GM18870 (cell line): ENCODE data around the gene ADAMTSL4.
"Not testable (repeated sequence)": the region's sequence is repeated elsewhere in the genome, so short reads cannot be mapped to it uniquely, and the experiment has no call there.

Experiments used
- ATAC-seq: cut with Tn5 transposase; IDR thresholded peaks from one replicate; pipeline ENCODE4 v1.9.1; 2021; ENCODE audit warnings: moderate library complexity; ENCODE audit not compliant: unreplicated experiment

ADAMTSL4 gene

DNA sequence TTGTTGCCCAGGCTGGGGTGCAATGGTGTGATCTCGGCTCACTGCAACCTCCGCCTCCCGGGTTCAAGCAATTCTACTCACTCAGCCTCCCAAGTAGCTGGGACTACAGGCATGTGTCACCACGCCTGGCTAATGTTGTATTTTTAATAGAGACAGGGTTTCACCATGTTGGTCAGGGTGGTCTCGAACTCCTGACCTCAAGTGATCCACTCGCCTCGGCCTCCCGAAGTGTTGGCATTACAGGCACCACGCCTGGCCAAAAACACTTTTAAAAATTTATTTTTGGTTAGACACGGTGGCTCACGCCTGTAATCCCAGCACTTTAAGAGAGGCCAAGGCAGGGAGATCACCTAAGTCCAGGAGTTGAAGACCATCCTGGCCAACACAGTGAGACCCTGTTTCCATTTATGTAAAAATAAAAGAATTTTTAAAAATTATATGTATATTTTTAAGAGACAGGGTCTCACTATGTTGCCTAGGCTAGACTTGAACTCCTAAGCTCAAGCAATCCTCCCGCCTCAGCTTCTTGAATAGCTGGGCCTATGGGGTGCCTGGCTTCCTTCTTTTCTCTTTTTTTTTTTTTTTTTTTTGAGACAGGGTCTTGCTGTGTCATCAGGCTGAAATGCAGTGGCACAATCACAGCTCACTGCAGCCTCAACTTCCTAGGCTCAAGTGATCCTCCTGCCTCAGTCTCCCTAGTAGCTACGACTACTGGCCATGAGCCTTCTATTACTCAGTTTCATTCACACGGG is 16.2 kb downstream of the ADAMTSL4 start:
- ATAC-seq: not testable (repeated sequence)

- ATAC-seq: no peak
These were observed 17.6 kb downstream of the ADAMTSL4 start for GRCh38 chr1:150566589-150567340.

DNA sequence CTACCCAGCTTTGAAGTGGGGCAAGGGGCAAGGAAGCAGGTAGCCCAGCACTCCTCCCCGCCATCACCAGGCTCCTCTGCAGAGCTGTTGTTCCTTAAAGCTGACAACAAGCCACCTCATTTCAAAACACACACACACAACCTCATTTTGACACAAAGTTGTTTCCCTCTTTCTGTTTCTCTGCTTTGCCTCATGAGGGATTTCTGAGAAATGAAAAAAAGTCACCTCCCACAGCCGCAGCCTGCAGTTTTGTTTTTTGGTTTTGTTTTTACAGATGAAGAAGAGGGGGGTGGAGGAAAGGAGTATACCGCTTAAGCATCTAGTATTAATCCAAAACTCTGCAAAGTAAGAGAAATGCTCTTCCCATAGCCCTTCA is 18.1 kb downstream of the ADAMTSL4 start:
- no peak for ATAC-seq

DNA sequence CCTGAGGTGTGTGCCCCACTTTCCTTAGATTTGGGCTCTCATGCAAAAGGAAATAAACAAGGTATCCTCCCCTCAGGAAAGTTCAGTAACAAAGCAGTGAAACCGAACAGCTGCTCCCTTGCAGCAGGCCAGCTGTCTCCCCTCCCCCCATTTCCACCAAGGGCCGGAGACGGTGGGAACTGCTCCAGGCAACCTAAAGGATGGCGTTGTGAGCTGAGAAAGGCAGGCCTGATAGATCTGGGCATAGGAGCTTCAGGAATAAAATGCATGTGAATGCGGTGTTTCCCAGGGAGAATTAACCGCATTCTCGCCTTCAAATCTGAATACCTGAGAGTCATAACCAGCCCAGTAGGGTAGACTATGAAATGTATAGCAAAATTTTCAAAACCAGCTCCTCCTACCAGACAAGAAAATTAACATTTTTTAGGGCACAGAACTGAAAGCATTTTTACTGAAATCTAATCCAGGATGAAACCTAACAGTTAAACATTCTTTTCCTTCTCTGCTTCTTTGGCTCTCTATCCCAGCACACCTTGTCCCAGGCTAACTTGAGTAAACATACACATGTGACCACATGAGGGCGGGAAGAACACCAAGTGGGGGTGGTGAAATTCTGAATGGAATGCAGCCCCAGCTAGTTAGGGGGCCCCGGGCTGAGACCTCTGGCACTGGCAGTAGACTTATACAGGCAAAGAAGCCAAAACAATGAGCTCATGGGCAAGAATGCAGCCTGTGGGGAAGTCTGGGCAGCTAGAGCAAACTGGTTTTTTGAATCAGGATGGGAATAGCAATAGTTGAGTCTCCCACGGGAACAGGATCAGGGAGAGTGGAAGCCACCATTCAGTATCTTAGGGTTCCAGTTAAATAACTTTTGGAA is 18.7 kb downstream of the ADAMTSL4 start:
- no peak for ATAC-seq

DNA sequence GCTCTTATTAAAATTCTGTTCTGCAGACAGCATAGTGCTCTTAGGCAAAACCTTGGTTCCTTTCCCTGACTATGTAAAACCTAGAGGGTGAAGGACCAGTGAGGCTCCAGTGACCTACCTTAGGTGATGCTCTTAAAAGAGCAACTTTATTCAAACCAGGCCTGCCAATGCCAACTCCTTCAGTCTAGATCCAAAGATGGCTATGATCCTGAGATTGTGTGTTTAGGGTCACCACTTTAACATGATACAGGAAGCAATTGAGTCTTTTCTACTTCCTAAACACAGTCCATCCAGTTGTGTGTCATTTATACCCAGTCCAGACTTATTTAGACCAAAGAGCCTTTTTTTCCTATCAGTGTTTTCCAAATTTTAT is 19.4 kb downstream of the ADAMTSL4 start:
- no peak for ATAC-seq

GRCh38 chr1:150572918-150573647 is 23.9 kb downstream of the ADAMTSL4 start:
- no peak for ATAC-seq

DNA sequence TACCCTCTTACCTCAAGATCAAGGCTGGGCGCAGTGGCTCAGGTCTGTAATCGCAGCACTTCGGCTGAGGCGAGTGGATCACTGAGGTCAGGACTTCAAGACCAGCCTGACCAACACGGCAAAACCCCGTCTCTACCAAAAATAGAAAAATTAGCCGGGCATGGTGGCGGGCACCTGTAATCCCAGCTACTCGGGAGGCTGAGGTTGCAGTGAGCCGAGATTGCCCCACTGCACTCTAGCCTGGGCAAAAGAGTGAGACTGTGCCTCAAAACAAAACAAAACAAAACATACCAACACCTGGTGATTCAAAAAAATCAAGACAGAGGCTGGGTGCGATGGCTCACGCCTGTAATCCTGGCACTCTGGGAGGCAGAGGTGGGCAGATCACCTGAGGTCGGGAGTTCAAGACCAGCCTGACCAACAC is 24.5 kb downstream of the ADAMTSL4 start:
- ATAC-seq: not testable (repeated sequence)

DNA sequence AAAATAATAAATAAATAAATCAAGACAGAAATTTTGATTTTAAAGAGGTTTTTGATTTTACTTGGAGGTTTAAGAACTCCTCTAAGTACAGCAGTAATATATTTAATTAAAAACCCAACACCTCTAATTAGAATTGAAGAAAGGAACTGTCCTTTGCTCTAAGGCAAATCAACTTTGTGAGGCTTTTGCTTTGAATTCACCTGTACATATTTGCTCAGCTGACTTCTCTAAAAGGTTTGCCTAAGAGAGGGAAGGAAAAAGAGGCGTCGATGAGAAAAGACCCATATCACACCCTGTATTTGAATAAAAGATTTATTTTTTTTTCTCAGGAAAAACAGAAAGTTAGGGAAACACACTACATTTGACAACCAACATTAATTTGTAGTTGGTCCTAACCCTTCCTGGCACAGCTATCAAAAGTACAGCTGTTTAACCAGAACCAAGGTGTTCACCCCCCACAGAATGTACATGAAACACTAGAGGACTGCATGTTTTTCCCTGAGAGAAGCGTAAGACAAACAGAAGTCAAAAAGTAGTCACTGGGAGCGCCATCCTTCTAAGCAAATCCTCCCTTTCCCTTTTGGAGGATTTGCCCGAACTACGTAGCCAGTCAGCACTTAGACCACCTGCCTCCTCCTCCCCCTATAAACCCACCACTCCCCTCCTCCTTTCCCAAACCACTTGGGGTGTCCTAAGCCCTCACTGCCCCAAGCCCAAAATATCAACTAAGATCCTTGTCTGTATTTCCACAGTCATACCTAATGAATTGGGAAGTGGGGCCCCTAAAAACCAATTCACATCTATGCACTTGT is 25.3 kb downstream of the ADAMTSL4 start:
- no peak for ATAC-seq

GRCh38 chr1:150575072-150575489 is 25.9 kb downstream of the ADAMTSL4 start:
- no peak for ATAC-seq

- ATAC-seq: no peak
These were observed 26.5 kb downstream of the ADAMTSL4 start for GRCh38 chr1:150575518-150576366.

- ATAC-seq: no peak
These were observed 27.1 kb downstream of the ADAMTSL4 start for GRCh38 chr1:150576367-150576711.

DNA sequence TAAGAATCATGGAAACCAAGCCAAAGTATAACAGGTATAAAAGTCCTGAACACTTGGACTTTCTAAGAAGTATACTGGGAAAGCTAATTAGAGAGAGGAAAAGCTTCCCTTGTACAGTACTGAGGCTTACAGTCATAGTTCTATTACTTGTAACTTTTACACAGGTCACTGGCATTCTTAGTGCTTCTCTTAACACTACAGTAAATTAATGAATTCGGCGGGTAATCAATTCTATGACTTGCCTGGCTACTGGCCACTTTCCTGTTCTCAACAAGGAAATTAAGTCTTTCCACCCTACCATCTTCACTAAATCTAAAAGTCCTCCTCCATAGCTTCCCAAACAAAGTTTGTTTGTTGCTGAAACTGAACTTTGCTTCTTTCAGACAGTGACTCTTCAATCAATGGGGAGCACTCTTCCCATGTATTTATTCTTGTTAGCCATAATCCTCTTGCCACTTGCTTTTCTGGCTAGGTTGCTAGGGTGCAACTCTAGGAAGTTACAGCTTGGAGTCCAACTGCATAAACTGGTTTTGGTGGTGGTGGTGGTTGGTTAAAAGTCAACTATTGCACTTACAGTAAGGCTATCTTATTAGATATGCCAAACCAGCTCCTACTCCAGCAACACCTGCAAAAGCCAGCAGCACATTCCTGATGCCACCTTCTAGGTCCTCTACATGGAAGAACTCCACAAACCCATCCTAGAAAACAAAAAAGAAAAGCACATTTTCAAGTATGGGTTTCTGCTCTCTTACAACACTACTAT is 27.8 kb downstream of the ADAMTSL4 start:
- no peak for ATAC-seq

DNA sequence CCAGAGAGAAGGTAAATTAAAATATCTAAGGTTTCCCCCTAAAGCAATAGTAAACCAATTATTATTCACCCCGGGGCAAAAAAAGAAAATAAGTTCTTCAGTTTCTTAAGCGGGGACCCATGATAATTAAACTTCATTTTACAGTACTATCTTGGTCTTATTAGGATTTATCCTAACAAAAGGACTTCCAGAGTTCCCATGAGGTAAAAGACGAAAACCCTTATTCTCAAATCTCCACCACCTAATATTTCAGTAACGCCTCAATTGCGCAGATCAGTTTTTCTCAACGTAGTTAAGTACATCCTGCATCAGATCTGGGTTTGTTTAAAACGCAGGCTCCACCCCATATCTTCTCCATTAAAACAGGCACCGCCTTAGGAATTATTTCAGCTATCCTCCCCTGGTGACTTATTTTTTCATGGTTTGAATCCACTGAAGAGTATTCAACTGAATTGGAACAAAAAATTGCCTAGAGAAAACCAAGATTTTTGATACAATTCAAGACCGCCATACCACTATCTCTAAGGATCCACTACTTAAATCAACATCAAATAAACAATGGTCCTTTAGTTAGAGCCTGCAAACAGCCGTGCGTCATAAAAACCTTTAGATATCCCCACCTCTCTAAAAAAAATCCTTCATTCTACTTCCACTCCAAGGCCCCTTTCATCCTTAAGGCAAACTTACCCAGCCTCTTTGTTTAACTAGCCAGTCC is 28.5 kb downstream of the ADAMTSL4 start:
- ATAC-seq: no peak

- ATAC-seq: no peak
These were observed 29.3 kb downstream of the ADAMTSL4 start for GRCh38 chr1:150578272-150579109.

- peak; percentile 79 for ATAC-seq
These were observed 30.1 kb downstream of the ADAMTSL4 start, which contains the start of gene MCL1 for GRCh38 chr1:150579110-150579944. TSS of gene MCL1 (minus strand) at chr1:150579610. CDS start at chr1:150579530, 80 bp downstream.
